AG09309 (cell line): ENCODE results near the gene OSBPL6.
"Not testable (repeated sequence)": the region's sequence is repeated elsewhere in the genome, so short reads cannot be mapped to it uniquely, and the experiment has no call there.

ENCODE experiments used
- DNase-seq: peaks from one replicate; pipeline ENCODE4 v3.0.0-alpha.2; 2010; ENCODE audit warnings: low read depth
- H3K4me3 ChIP-seq: 2 replicates; pipeline ENCODE4 v1.5.1; 2011; ENCODE audit warnings: mild to moderate bottlenecking, low read depth, low read length, moderate library complexity; ENCODE audit not compliant: control insufficient read depth
- CTCF ChIP-seq: IDR thresholded peaks from 2 replicates; pipeline ENCODE4 v1.5.1; 2011; ENCODE audit warnings: mild to moderate bottlenecking, low read depth, low read length, inconsistent platforms; ENCODE audit not compliant: insufficient read depth, control insufficient read depth; ENCODE audit errors: missing control alignments

OSBPL6 gene

GRCh38 chr2:178195390-178196166 is 1.3 kb downstream of the OSBPL6 start:
- peak overlapping the region; percentile 67 for H3K4me3 ChIP-seq
- no peak for TF ChIP-seq CTCF
- DNase-seq = no peak

- no peak for TF ChIP-seq CTCF
- DNase-seq = no peak
- H3K4me3 ChIP-seq = no peak overlapping the region
Measured at GRCh38 chr2:178197791-178198190, 3.5 kb downstream of the OSBPL6 start.

GRCh38 chr2:178198441-178198840 is 4.1 kb downstream of the OSBPL6 start:
- H3K4me3 ChIP-seq, DNase-seq: not testable (repeated sequence)

GRCh38 chr2:178199334-178199733 is 5.0 kb downstream of the OSBPL6 start:
- DNase-seq = no peak
- TF ChIP-seq CTCF = no peak

GRCh38 chr2:178200331-178200730 is 6.0 kb downstream of the OSBPL6 start:
- DNase-seq = no peak
- TF ChIP-seq CTCF = no peak

More at GRCh38 chr2:178199334-178199733, 5.0 kb downstream of the OSBPL6 start:
- H3K4me3 ChIP-seq = no peak overlapping the region

GRCh38 chr2:178202927-178203326 is 8.6 kb downstream of the OSBPL6 start:
- no peak for DNase-seq
- TF ChIP-seq CTCF = no peak
- H3K4me3 ChIP-seq = no peak overlapping the region

More at GRCh38 chr2:178200331-178200730, 6.0 kb downstream of the OSBPL6 start:
- no peak overlapping the region for H3K4me3 ChIP-seq

- no peak for DNase-seq
- no peak for TF ChIP-seq CTCF
- no peak overlapping the region for H3K4me3 ChIP-seq
Measured at GRCh38 chr2:178204977-178205376, 10.7 kb downstream of the OSBPL6 start.
